ENCODE results near the gene DOK6. TPM values are rescaled to one million over a fixed set of nuclear protein-coding genes. Genes with fewer than 3 reads are reported as not detected.

DOK6 gene
- total and polyA plus RNA-seq, 10 of the 15 experiments (the other 5 are each of a cell fraction or from before 2014, with no cell fraction given) = 0.01 to 0.09 (median 0.04) TPM; not detected in 4

DNA sequence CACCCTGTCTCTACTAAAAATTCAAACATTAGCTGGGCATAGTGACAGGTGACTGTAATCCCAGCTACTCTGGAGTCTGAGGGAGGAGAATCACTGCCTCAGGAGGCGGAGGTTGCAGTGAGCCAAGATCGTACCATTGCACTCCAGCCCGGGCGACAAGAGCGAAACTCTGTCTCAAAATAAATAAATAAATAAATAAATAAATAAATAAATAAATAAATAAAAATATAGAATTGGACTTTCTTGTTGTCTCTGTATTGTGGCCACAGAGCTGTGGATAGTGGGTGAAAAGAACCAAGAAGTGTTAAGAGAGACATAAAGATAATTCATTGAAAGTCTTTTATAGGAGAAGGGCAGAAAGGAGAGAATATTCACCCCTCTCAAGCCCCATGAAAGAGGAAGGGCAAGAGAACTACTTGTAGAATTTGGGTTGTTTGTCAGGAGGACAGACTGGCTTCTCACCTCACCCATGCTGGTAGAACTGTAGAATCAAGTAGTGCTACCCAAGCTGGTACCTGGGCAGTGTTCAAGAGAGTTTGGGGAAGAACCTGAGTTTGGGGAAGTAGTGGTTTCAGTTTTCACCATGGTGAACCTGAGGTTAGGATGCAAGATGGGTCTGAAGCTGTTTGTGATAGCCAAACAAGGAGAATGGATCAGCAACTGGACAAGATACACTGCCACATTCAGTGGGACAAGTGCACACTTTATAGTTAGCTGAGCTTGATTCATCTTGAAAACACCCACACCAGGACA lies 290.5 kb downstream of the DOK6 start (continued):
- TF ChIP-seq, protein P1, sequence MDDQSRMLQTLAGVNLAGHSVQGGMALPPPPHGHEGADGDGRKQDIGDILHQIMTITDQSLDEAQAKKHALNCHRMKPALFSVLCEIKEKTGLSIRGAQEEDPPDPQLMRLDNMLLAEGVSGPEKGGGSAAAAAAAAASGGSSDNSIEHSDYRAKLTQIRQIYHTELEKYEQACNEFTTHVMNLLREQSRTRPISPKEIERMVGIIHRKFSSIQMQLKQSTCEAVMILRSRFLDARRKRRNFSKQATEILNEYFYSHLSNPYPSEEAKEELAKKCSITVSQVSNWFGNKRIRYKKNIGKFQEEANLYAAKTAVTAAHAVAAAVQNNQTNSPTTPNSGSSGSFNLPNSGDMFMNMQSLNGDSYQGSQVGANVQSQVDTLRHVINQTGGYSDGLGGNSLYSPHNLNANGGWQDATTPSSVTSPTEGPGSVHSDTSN (IDR thresholded peaks at IDR 0.05; ENCODE audit: insufficient replicate concordance, low read depth, low read length) = no peak
- TF ChIP-seq FOXK2 (IDR thresholded peaks at IDR 0.05) = no peak
- no peak for TF ChIP-seq GABPA (IDR thresholded peaks at IDR 0.05; ENCODE audit: low read depth)
- TF ChIP-seq SMAD1 (IDR thresholded peaks at IDR 0.05; ENCODE audit: low read depth, partially characterized antibody) = no peak
- TF ChIP-seq ETV6 (conservative IDR thresholded peaks at IDR 0.05 in 1 of 2, IDR thresholded peaks at IDR 0.05 in 1 of 2; ENCODE audit: borderline replicate concordance in 1 of 2, low read depth in 1 of 2) = no peak

DNA sequence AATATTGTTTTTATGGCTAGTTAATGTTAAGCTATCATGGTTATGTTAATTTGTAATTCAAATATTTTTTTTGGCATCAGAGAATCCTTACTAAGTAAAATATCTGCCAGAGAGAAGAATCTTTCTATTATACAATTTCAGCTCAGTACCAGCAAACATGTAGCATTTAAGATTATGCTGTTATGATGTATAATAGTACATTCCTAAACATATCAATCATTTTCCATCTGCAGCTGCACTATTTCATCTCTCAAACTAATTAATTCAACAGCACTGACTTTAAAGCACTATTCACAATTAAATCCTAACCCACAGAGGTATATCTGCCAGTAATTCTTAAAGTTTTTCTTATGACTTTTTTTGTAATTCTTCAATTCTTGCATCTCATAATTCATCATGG lies 296.4 kb downstream of the DOK6 start:
- no peaks in the 10 kb centered on the region for H3K9me3 ChIP-seq (replicated peaks; ENCODE audit: control insufficient read depth, insufficient read depth, low read length)
- intact Hi-C loops (cut with micrococcal nuclease; ENCODE audit: unreplicated experiment) = no loop called here
- ATAC-seq = no peak
- TF ChIP-seq MYC (IDR thresholded peaks at IDR 0.05; ENCODE audit: insufficient read depth, insufficient read length, insufficient replicate concordance, low read length, severe bottlenecking) = no peak
- TF ChIP-seq ZNF217 (IDR thresholded peaks at IDR 0.05) = no peak
- no peak for TF ChIP-seq HCFC1 (IDR thresholded peaks at IDR 0.05; ENCODE audit: low read length)
- TF ChIP-seq SPI1 (IDR thresholded peaks at IDR 0.05; ENCODE audit: borderline replicate concordance, insufficient read depth, low read depth, low read length) = no peak
- TF ChIP-seq MTA3 (IDR thresholded peaks at IDR 0.05; ENCODE audit: borderline replicate concordance, low read length) = no peak
- TF ChIP-seq, protein P2, sequence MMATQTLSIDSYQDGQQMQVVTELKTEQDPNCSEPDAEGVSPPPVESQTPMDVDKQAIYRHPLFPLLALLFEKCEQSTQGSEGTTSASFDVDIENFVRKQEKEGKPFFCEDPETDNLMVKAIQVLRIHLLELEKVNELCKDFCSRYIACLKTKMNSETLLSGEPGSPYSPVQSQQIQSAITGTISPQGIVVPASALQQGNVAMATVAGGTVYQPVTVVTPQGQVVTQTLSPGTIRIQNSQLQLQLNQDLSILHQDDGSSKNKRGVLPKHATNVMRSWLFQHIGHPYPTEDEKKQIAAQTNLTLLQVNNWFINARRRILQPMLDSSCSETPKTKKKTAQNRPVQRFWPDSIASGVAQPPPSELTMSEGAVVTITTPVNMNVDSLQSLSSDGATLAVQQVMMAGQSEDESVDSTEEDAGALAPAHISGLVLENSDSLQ (IDR thresholded peaks at IDR 0.05) = no peak
- TF ChIP-seq, protein P3, sequence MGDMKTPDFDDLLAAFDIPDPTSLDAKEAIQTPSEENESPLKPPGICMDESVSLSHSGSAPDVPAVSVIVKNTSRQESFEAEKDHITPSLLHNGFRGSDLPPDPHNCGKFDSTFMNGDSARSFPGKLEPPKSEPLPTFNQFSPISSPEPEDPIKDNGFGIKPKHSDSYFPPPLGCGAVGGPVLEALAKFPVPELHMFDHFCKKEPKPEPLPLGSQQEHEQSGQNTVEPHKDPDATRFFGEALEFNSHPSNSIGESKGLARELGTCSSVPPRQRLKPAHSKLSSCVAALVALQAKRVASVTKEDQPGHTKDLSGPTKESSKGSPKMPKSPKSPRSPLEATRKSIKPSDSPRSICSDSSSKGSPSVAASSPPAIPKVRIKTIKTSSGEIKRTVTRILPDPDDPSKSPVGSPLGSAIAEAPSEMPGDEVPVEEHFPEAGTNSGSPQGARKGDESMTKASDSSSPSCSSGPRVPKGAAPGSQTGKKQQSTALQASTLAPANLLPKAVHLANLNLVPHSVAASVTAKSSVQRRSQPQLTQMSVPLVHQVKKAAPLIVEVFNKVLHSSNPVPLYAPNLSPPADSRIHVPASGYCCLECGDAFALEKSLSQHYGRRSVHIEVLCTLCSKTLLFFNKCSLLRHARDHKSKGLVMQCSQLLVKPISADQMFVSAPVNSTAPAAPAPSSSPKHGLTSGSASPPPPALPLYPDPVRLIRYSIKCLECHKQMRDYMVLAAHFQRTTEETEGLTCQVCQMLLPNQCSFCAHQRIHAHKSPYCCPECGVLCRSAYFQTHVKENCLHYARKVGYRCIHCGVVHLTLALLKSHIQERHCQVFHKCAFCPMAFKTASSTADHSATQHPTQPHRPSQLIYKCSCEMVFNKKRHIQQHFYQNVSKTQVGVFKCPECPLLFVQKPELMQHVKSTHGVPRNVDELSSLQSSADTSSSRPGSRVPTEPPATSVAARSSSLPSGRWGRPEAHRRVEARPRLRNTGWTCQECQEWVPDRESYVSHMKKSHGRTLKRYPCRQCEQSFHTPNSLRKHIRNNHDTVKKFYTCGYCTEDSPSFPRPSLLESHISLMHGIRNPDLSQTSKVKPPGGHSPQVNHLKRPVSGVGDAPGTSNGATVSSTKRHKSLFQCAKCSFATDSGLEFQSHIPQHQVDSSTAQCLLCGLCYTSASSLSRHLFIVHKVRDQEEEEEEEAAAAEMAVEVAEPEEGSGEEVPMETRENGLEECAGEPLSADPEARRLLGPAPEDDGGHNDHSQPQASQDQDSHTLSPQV (IDR thresholded peaks at IDR 0.05) = no peak
- TF ChIP-seq CHD4 (IDR thresholded peaks at IDR 0.05) = no peak
- no peak for TF ChIP-seq BRCA1 (IDR thresholded peaks at IDR 0.05; ENCODE audit: low read depth, low read length)
- TF ChIP-seq, protein P4, sequence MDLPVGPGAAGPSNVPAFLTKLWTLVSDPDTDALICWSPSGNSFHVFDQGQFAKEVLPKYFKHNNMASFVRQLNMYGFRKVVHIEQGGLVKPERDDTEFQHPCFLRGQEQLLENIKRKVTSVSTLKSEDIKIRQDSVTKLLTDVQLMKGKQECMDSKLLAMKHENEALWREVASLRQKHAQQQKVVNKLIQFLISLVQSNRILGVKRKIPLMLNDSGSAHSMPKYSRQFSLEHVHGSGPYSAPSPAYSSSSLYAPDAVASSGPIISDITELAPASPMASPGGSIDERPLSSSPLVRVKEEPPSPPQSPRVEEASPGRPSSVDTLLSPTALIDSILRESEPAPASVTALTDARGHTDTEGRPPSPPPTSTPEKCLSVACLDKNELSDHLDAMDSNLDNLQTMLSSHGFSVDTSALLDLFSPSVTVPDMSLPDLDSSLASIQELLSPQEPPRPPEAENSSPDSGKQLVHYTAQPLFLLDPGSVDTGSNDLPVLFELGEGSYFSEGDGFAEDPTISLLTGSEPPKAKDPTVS (IDR thresholded peaks at IDR 0.05; ENCODE audit: low read depth, low read length) = no peak

More for the DNA sequence above, 296.4 kb downstream of the DOK6 start:
- in situ Hi-C loops (cut with MboI) = no loop called here
- POLR2A ChIA-PET = no interaction called here
- Histone ChIP-seq H2AFZ (ENCODE audit: control insufficient read depth, low read depth, low read length) (no peak overlapping the region), H3K27me3 (replicated peaks in 1 of 2; ENCODE audit: control insufficient read depth in 2 of 2, insufficient read depth in 2 of 2, low read length in 1 of 2) (no peaks in the 10 kb centered on the region; a peak in 1 of 4 replicates), H3K36me3 (ENCODE audit: control insufficient read depth in 2 of 2, insufficient read depth in 2 of 2, low read length in 1 of 2) (no peaks in the 10 kb centered on the region), H3K27ac (ENCODE audit: control insufficient read depth, insufficient read depth) (no peak overlapping the region), H3K4me1 (ENCODE audit: control insufficient read depth, insufficient read depth, low read length) (no peaks in the 10 kb centered on the region), H3K79me2 (ENCODE audit: control insufficient read depth, insufficient read depth, low read length) (no peaks in the 10 kb centered on the region), H4K20me1 (ENCODE audit: control insufficient read depth, insufficient read depth) (no peaks in the 10 kb centered on the region), H3K4me3 (no peak overlapping the region), H3K9ac (ENCODE audit: control insufficient read depth, insufficient read depth, low read length) (no peak overlapping the region), H3K4me2 (ENCODE audit: control insufficient read depth, insufficient read depth) (no peak overlapping the region)
- FAIRE-seq (no peak), DNase-seq (ENCODE audit: low read depth, low spot score) (no peak)
- RAD21 ChIA-PET (ENCODE audit: unreplicated experiment) = no interaction called here
- BruUV-seq (replicated peaks) = no TSS peak
- SMC1A ChIA-PET (ENCODE audit: uncharacterized antibody, unreplicated experiment) = no interaction called here
- CTCF ChIA-PET = interaction anchor here (0.6 kb wide), 1 partner anchor 14 kb away, joined by 3 read pairs; no protein-coding TSS in a partner anchor
